Testis (tissue), 2 donors: ENCODE data around the gene ANKRD52.

Experiments used
- POLR2A ChIP-seq: fragments of 450-650 bp; IDR thresholded peaks from one replicate; pipeline ENCODE4 v1.6.1; 2017; ENCODE audit warnings: antibody characterized with exemption, mild to moderate bottlenecking, moderate library complexity
- TF ChIP-seq, protein P1 (sequence below), 3 experiments: fragments of 450-650 bp in 2 of 3; fragments of 200-600 bp in 1 of 3; sonication (generic) in 1 of 3; IDR thresholded peaks; one replicate each; pipeline ENCODE4 v1.5.1; 2016 to 2019; ENCODE audit warnings: antibody characterized with exemption in 3 of 3, mild to moderate bottlenecking in 2 of 3, moderate library complexity in 1 of 3

DNA sequence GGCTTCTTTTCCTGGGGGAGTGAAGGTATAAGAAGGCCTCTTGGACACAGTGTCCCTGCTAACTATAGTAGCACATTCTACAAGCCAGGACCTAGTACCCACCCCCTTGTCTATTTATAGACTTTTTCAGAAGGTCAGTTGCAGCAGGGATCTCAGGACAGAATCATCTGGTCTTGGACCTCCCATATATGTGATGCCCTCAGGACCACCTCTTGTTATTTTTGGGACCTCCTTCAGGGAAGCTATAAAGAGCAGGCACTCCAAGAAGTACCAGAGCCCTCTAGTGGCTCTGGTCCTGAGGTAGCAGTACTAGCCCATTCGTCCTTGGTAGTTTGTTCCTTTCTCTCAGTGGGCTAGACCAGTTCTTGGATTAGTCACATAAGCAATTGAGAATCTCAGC, 12.8 kb upstream of the ANKRD52 start:
- TF ChIP-seq, protein P1, sequence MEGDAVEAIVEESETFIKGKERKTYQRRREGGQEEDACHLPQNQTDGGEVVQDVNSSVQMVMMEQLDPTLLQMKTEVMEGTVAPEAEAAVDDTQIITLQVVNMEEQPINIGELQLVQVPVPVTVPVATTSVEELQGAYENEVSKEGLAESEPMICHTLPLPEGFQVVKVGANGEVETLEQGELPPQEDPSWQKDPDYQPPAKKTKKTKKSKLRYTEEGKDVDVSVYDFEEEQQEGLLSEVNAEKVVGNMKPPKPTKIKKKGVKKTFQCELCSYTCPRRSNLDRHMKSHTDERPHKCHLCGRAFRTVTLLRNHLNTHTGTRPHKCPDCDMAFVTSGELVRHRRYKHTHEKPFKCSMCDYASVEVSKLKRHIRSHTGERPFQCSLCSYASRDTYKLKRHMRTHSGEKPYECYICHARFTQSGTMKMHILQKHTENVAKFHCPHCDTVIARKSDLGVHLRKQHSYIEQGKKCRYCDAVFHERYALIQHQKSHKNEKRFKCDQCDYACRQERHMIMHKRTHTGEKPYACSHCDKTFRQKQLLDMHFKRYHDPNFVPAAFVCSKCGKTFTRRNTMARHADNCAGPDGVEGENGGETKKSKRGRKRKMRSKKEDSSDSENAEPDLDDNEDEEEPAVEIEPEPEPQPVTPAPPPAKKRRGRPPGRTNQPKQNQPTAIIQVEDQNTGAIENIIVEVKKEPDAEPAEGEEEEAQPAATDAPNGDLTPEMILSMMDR (IDR thresholded peaks at IDR 0.05): peak in 2 of 3 experiments; percentile 21 to 22
- TF ChIP-seq POLR2A: no peak
